Stimulated activated CD4-positive, alpha-beta T cell treated with anti-CD3 and anti-CD28 coated beads, Interleukin-15, amount 100 ng/mL, for 24 hours (primary cell): ENCODE data around the gene CFAP46.
"Not testable (repeated sequence)": the region's sequence is repeated elsewhere in the genome, so short reads cannot be mapped to it uniquely, and the experiment has no call there.

Source experiments
- DNase-seq: peaks from one replicate; pipeline ENCODE4 v3.0.0-alpha.2; 2020

The CFAP46 gene

GRCh38 chr10:132840698-132841614 is 101.4 kb downstream of the CFAP46 start:
- DNase-seq, result no peak

GRCh38 chr10:132839061-132839460 is 103.3 kb downstream of the CFAP46 start:
- DNase-seq, result no peak

DNA sequence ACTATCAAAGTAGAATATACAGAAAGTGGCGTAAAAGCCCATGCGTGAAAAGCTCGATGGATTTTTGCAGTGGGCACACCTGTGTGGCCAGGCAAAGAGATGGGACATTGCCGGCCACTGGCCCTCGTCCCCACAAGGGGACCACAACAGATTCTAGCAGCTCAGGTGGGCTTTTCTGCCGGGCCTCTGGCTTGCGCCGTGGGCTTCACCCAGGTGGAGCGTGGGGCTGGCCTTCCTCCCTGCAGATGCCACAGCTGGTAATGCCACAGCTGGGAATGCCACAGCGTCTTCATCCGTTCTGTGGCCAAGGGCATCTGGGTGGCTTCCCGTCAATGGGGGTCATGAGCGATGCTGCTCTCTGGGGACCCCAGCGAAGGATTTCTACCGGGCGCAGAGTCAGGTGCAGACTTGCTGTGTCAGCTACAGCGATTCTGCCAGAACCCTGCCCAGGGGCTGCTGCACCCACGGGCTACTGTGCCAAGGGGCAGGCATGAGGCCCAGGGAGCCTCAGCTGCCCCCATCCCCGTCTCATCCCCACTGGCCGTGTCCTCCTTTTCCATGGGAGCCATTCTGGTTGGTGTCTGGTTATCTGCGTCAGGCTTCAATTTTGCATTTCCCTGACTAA is 103.9 kb downstream of the CFAP46 start:
- DNase-seq, result no peak

GRCh38 chr10:132837905-132838304 is 104.5 kb downstream of the CFAP46 start:
- DNase-seq, result no peak

GRCh38 chr10:132836832-132837540 is 105.4 kb downstream of the CFAP46 start:
- peak; percentile 58 for DNase-seq

DNA sequence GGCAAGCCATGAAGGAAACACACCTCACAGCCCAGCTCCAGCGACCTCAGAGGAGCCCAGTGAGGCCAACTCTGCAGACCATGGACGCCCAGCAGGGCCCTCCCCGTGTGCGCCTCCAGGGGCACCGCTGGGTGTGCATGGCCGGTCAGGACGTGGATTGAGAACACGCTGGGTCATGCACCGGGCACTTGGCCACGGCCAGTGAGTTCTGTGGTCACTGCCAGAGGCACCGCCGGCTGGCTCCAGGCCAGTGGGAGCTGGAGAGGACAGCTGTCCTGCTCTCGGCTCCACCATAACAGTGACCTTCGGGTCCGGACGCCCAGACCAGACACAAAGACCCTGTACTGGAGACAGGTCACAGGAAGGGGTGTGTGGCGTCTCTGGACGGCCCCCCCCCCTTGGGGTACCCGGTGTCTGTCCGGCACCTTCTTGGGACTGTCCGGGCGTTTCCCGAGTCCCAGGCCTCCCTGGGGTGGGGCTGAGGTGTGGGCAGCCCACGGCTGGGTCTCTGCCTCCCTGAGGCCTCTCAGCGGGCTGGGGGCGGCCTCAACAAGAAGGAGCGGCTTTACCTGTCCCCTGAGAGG is 106.0 kb downstream of the CFAP46 start:
- DNase-seq, result no peak

DNA sequence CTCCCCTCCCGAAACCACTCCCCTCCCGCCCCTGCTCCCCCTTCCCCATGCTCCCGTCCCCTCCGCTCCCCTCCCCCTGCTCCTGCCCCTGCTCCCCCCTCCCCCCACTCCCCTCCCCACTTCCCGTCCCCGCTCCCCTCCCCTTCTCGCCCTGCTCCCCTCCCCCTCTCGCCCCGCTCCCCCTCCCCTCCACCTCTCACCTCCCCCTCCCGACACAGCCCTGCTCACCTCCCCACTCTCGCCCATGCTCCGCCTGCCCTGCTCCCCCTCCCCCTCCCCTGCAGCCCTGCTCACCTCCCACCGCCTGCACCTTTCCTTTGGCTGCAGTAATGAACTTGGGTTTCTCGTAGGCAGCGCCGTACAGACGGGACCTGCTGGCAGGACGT is 106.5 kb downstream of the CFAP46 start:
- DNase-seq, result no peak

- DNase-seq, result no peak
Observed at GRCh38 chr10:132834891-132835847, 107.2 kb downstream of the CFAP46 start.

DNA sequence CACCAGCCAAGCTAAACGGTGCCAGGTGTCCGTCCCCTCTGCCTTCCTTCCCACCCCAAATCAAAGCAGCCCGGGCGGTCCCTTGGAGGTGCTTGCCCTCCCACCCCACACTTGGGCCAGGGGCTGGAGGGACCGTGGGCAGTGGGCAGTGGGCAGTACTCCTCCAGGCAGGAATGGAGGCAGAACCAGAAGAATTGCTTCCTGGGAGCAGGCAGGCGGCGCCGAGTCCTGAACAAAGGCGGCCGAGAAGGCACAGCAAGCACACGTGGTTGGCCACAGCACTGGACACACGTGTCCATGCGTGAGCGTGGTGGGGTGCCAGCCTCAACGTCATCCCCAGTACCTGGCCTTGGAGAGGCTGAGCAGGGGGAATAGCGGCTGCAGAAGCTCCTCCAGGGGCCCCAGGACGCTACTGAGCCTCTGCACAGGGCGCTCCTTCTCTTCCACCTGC is 108.0 kb downstream of the CFAP46 start:
- DNase-seq, result no peak

GRCh38 chr10:132833421-132834111 is 108.8 kb downstream of the CFAP46 start:
- no peak for DNase-seq

DNA sequence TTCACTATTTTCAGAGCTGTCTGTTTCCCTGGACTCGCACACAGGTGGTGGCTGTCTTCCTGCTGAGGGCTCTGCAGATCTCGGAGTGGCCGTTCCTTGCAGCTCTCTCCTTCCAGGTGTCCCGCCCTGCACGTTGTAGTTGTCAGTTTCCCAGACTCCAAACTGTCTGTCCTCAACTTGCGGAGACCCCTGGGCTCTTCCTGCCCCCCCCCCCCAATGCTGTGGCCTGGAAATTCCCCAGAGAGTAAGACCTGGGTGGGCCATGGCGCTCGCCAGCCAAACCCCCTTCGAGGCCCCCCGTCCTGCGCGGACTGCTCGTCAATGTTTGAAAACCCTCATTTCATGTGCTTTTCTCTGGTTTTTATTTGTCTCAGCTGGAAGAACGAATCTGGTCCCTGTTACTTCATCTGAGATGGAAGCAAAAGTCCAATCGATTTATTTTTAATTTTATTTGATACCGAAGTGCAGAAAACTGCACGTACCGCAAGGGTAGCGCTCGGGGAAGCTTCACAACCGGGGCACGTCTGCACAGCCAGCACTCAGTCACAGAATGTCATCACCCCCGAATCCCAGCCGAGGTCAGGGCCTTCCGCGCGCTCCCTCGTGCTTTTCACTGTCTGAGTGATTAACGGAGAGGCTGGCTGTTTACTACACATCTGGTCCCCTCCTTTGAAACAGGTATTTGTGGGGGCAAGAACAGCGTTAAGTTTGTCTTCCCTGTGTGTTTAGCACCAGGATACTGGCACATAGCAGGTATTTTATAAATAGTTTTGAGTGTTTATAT is 110.0 kb downstream of the CFAP46 start:
- no peak for DNase-seq

- DNase-seq, result no peak
Observed at GRCh38 chr10:132829403-132829802, 113.0 kb downstream of the CFAP46 start.

DNA sequence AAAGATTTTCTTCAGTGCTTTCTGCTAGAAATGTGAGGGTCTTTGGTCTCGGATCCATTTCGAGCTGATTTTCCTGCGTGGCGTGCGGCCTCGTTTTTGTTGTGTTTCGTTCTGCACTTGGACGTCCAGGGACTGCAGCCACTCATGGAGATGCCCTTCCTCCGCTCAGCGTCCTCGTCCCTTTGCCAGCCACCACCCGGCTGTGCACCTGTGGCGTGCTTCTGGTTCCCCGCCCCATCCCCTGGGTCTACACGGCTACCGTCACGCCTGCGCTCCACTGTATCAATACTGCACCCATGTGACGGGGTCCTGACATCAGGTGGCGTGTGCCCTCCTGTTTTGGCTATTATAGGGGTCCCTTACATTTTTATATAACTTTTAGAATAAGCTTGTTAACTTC is 113.7 kb downstream of the CFAP46 start:
- no peak for DNase-seq

GRCh38 chr10:132827861-132828539 is 114.4 kb downstream of the CFAP46 start:
- no peak for DNase-seq

DNA sequence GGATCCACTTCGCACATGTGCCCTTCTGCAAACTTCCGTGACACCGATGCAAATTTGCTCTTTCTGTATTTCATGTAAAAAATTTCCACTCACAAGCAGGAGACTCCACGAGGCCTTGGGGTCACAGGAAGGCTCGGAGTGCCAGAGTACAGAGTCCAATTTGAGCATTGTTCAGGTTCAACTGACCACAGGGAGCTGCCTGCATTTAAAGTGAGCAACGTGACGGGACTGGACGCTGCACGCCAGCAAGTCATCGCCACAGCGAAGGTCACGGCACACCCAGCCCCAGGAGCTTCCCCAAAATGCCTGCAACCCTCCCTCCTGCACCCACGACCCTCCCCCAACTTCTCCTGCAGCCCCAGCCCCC is 115.0 kb downstream of the CFAP46 start:
- DNase-seq, result no peak

DNA sequence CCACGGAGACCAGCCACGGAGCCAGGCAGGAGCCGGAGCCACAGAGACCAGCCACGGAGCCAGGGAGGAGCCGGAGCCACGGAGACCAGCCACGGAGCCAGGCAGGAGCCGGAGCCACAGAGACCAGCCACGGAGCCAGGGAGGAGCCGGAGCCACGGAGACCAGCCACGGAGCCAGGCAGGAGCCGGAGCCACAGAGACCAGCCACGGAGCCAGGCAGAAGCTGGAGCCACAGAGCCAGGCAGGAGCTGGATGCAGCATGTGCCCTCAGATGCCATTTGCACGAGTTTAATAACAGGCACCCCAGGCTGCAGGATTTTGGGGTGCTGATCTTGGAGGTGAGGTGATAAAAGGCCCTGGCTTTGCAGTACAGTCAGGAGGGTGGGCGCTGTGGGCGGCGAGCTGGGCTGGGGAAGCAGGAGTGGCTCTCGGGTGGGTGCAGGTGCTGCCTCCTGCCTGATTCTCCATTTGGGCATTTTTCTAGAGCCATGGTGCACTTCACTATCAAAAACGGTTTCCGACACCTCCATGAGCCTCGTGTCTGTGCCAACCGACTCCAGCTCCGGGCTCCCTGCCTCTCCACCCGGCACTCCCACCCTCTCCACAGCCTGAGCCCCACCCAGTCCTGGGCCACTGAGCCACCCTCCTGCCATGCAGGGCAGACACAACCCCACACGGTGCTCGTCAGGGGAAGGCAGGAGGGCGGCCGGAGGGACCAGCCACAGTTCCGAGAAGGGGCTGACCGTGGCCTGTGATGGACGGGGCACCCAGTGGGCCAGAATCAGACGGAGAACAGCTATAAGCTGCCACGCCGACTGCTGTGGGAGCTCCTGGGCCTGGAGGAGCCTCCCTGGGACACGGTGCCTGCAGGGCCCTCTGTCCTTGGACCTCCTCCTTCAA is 115.6 kb downstream of the CFAP46 start:
- no peak for DNase-seq

- DNase-seq, result not testable (repeated sequence)
Observed at GRCh38 chr10:132825783-132826523, 116.4 kb downstream of the CFAP46 start.

- no peak for DNase-seq
Observed at GRCh38 chr10:132820056-132820455, 122.3 kb downstream of the CFAP46 start.
